Cerebellar nuclear complex (tissue), 1 donor: ENCODE measurements around the gene CAV3.
"Not testable (repeated sequence)": the region's sequence is repeated elsewhere in the genome, so short reads cannot be mapped to it uniquely, and the experiment has no call there.

ENCODE experiments used
- DNase-seq, 2 experiments: peaks; one replicate each; lab custom pipeline; 2025; lab: John Stamatoyannopoulos, UW

CAV3 gene

GRCh38 chr3:8733332-8734094 lies at the start of gene CAV3:
TSS of gene CAV3 (plus strand) at chr3:8733802. CDS start at chr3:8733877, 75 bp downstream.
- DNase-seq: no peak

DNA sequence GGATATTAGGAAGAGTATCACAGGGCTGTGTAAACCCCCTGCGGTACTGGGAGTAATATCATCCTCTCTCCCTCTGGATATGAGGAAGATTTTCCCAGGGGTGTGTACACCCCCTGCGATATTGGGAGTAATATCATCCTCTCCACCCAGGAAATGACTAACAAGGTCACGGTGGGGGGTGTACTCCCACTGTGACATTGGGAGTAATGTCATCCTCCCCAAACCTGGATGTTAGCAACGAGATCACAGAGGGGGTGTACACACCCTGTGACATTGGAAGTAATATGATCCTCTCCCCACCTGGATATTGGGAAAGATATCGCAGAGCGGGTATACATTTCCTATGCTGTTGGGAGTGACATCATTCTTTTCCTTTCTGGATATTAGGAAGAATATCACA lies 48.6 kb upstream of the CAV3 start:
- DNase-seq: not testable (repeated sequence)

- DNase-seq: not testable (repeated sequence)
These were observed 42.3 kb upstream of the CAV3 start for GRCh38 chr3:8691295-8691694.

DNA sequence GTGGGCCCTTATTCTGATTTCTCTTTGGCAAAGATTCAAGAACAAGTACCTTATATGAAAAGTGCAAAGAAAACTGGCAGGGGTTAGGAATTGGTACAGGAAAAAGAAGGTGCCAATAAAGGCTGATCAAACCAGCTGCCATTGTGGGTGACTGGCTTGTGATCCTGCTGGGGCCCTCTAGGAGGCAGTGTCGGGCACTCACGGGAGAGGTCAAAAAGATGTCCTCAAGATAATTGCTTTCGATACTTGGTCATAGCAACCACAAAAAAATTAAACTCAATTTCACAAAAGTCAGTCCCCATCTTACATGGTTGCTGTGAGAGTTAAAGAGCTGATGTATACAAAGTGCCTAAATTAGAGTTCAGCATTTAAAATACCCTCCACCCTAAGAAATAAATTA lies 31.0 kb upstream of the CAV3 start:
- no peak for DNase-seq

DNA sequence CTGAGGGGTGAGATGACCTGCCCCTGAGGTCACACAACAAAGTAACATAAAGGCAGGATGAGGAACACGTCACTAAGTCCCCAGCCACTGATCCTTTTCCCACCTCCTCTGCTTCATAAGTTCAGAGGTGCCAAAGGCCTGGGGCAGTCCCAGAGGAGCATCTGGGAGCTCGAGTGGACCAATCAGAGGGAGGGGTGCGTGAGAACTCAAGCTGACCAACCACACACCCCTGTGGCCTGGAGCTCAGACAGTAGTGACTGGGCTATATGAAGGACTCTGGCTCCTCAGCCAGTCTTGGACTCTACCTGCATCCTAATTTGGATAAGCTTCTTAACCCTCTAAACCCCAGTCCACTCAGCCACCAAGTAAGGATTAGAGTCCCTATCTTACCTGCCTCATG lies 28.0 kb upstream of the CAV3 start:
- no peak for DNase-seq

DNA sequence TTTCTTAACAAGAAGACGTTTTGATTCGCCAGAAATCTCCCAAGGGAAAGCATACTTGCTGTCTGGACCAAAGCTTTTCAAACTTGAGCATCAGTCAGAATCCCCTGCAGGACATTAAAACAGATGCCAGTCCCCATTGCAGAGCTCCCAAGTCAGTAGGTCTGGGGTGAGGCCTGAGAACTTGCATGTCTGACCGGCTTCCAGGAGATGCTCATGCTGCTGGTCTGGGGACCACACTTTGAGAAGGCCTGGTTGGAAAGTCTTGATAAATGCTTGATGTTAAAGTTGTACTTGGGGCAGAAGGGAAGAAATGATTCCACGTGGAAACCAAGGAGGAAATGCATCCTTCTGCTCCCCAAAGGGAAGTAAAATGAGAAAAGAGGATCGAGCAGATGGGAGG lies 24.3 kb upstream of the CAV3 start:
- no peak for DNase-seq

- DNase-seq: no peak
These were observed 23.6 kb upstream of the CAV3 start for GRCh38 chr3:8709801-8710507.

DNA sequence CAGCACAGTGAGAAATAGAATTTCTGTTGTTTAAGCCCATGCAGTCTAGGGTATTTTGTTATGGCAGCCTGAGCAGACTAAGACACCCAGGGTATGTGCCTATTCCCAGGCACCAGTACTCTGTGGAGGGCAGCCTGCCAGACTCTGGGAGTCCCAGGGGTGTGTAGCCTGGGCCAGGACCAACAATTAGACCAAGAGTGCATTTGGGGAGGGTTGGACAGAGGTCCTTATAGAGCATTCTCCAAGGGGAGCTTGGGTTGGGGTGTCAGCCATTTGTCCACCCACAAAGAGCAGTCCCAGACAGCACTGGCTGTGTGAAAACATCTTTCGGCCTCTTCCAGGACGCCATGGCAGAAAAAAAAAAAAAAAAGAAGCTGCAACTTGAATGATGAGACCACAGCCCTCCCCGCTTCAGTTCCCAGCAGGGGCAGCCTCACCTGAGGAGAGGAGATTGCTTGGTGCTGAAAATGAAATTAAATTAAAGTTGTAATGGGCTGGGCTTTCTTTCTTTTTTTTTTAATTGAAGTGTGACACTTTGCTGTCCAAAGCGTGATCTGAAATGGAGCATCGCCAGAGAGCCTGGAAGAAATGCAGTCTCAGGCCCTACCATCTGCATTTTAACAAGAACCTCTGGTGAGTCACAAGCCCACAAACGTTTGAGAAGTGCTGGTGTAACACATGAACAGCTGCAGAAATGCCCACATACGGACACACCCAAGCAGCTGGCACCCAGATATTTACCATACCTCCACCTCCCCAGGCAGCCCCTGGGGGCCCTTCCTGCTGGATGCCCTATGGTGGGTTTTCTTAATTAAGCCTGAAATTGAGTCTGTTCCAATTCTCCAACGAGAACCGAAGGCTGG lies 21.3 kb upstream of the CAV3 start:
- DNase-seq: no peak

DNA sequence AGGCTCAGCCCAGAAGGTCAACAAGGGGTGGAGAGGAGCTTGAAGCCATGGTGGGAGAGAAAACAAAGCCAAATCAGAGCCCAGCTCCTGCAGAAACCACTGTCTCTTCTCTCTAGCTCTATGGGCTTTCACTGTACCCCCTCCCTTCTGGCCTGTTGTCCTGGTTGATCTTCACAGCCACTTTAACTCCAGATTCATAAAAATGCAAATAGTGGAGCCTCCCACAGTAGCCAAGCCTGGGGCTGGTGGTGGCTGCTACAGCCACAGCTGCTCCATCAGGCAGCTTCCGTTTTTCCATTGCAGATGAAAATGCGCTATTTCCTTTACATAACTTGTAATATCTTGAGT lies 20.7 kb upstream of the CAV3 start:
- DNase-seq: no peak

DNA sequence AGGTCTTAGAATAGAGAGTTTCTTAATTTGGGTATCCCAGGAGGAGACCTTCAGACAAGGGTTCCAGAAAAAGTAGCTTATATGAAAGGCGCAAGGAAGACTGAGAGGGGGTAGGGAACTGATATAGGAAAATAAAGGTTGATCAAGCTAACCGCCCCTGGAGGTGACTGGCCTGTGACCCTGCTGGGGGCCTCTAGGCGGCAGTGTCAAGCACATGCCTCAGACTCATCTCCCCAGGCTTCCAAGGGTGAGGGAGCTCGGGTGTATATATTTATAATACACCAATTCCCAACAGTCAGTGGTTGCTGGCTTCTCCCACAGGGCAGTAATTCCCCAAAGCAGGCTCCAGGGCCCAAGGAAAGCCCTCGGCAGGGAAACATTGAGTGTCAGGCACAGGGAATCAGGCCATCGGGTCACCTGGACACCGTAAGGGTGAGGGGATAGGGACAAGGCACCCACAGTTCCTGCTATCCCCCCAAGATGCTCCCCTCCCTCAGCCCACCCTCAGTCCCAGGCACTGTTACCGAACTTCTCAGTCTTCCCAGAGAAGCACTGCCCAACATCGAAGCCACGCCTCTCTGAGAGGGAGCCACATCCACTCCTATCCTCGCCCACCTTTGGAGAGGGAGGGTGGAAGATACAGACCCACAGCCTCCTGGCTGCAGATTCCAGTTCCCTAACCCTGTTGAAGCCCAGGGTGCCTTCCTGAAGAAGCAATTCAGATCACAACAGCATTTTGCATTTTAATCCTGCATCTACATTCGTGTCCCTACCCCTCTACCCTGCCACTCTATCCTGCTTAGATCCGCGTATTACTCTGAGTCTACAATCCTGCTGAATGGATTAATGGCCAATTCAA lies 19.5 kb upstream of the CAV3 start:
- DNase-seq: no peak

DNA sequence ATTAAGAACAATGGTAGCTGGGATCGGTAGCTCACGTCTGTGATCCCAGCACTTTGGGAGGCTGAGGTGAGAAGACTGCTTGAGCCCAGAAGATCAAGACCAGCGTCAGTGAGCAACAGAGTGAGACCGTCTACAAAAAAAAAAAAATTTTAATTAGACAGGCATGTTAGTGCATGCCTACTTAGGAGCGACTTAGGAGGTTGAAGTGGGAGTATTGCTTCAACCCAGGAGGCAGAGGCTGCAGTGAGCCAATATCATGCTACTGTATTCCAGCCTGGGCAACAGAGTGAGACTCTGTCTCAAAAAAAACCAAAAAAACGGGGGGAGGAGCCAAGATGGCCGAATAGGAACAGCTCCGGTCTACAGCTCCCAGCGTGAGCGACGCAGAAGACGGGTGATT lies 17.8 kb upstream of the CAV3 start:
- DNase-seq: not testable (repeated sequence)

DNA sequence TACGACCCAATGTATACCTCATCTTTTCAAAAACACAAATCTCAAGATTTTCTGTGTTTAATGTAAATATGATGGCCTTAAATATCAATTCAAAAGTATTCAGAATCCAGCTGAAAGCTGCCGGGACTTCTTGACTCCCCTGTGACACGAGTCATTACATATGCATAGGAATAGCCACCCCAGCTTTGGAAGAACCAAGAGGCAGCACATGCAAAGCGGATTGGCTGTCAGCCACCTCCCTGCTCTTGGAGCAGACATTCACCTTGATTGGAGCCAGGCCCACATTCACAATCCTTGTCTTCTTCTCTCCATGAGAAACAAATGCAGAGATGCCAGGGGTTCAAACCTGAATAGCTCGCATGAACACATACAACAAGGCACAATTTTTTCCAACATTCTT lies 10.8 kb upstream of the CAV3 start:
- no peak for DNase-seq

DNA sequence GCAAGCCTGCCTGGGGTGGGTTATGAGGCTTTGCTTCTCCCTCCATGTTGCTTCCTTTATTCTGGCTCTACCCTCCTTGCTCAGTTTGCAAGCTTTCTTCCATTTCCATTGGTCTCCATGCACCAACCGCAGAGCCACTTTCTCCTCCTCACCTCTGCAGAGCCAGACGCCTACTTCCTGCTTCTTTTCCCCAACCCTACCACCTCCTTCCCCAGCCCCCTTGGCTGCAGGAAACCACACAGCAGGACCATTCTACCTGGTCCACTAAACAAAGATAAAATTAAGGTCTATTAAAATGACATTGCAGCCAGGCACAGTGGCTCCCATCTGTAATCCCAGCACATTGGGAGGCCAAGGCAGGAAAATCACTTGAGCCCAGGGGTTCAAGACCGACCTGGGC lies 10.0 kb upstream of the CAV3 start:
- DNase-seq: no peak

GRCh38 chr3:8724108-8724752 lies 9.4 kb upstream of the CAV3 start:
- no peak for DNase-seq

DNA sequence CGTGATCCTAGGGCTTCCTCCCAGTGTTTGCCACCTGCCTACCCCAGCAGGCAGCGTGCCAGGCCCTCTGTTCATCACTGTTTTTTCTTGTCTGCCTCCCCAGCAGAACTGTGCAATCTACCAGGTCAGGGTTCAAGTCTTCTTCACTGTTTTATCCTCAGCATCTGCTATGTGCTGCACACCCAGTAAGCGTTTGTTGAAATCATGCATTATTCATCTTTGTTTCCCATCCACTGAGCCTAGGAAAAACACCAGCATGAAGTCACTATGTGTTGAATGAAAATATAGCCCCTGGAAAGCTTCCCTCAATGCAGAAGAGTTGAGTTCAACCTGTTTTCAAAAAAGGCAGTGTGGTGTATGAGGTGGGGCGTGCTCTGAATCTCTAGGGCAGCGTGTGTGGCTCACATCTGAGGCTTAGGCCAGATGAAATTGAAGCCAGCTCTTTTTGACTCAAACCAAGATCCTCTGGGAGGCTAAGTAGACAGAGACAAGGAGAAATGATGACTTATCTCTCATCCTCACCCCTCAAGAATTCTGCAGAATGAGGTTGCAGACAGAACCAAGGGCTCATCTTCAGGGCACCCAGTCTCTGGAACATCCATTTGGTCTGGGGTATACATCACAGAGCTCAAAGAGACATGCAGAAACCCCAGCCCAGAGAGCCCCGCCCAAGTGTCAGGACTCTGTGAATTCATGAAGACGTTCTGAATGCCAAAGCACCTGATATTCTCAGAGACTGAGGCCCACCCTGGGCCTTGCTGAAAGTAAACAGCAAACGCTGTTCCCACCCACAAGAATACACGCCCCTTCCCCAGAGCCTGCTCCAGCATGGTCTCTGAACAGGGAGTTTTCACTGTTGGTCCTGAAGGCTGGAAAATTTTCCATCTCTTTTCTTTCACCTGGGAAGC lies 5.7 kb upstream of the CAV3 start:
- no peak for DNase-seq

DNA sequence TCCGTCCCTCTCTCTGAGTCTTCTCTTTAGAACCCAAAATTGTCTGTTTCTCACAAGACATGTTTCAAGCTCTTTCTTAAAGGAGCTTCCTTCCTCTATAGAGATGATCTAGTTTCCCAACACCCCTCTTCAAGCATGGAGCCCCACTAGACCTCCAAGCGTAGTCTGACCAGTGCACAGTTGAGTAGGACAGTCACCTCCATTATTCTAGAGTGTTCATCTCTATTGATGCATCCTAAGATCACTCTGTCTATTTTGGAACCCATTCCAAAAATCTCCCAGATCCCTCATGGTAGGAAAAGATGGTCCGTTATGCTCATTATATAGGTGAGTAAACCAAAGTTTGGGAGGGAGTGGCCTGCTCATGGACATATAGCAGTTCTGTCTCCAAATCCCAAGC lies 4.1 kb upstream of the CAV3 start:
- no peak for DNase-seq

- no peak for DNase-seq
These were observed 2.9 kb upstream of the CAV3 start for GRCh38 chr3:8730656-8731055.

DNA sequence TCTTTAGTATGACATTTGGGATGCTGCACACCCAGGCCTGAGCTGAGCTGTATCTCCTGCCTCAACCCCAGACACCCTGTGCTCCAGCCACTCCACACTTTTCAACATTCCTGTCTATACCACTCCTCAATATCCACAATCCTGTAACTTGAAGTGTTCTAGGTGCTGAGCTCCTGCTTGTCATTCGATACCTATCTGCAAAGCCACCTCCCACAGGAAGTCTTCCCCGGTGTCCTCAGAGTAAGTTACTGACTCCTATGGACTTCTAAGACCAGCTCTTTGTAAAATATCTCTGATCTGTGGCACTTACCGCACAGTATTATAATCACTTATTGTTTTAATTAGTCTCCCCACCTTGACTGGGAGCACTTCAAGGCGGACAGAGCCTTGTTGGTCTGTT lies 1.2 kb upstream of the CAV3 start:
- no peak for DNase-seq

DNA sequence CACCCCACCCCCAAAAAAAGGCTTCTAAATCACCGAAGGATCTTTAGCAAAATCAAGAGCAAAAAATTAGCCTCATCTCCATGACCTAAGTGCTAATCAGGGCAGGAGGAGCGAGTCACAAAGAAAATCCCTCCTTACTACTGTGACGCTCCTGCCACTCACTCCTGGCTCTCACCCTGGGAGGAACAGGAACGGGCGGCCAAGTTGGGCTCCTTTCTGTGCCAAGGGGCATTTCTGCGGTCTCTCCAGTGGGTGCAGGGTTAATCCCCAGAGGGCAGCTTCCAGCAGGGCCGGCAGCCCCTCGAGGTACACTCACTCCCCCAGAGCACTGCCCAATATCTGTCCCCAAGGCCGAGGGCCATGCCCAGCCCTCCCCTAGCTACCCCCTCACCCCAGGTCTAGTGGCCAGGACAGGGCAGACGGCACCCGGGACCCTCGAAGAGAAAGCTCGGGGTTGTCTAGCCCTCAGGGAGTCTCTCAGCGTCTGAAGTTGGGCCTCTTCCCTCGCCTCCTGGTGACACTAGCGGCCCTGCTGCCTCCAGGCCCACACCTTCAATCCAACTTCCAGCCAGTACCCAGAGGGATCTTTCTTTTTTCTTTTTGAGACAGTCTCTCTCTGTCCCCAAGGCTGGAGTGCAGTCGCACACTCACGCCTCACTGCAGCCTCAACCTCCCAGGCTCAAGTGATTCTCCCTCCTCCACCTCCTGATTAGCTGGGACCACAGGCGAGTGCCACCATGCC lies 706 bp downstream of the CAV3 start:
- no peak for DNase-seq

GRCh38 chr3:8734908-8735307 lies 1.3 kb downstream of the CAV3 start:
- no peak for DNase-seq
